Transverse colon (tissue), 4 donors: ENCODE results near the gene CTNNBL1.

Source experiments
- POLR2A ChIP-seq: fragments of 450-650 bp; IDR thresholded peaks from one replicate; pipeline ENCODE4 v1.6.1; 2016; ENCODE audit warnings: antibody characterized with exemption, mild to moderate bottlenecking, moderate library complexity
- POLR2AphosphoS5 ChIP-seq, 3 donors: sonication (generic); formaldehyde crosslinking; IDR thresholded peaks; one replicate each; pipeline ENCODE4 v1.6.1; 2016; ENCODE audit warnings: antibody characterized with exemption in 3 of 3
- TF ChIP-seq, protein P1 (sequence below), 5 experiments: fragments of 200-600 bp in 3 of 5; fragments of 450-650 bp in 2 of 5; sonication (generic) in 3 of 5; IDR thresholded peaks; 1 replicate in 2 of 5; 2 replicates in 3 of 5; pipeline ENCODE4 v1.5.1; 2016 to 2017; ENCODE audit warnings: antibody characterized with exemption in 5 of 5, inconsistent platforms in 3 of 5, mild to moderate bottlenecking in 2 of 5, moderate library complexity in 1 of 5

GRCh38 chr20:37676440-37676839 lies 17.4 kb upstream of the CTNNBL1 start:
- TF ChIP-seq, protein P1, sequence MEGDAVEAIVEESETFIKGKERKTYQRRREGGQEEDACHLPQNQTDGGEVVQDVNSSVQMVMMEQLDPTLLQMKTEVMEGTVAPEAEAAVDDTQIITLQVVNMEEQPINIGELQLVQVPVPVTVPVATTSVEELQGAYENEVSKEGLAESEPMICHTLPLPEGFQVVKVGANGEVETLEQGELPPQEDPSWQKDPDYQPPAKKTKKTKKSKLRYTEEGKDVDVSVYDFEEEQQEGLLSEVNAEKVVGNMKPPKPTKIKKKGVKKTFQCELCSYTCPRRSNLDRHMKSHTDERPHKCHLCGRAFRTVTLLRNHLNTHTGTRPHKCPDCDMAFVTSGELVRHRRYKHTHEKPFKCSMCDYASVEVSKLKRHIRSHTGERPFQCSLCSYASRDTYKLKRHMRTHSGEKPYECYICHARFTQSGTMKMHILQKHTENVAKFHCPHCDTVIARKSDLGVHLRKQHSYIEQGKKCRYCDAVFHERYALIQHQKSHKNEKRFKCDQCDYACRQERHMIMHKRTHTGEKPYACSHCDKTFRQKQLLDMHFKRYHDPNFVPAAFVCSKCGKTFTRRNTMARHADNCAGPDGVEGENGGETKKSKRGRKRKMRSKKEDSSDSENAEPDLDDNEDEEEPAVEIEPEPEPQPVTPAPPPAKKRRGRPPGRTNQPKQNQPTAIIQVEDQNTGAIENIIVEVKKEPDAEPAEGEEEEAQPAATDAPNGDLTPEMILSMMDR (IDR thresholded peaks at IDR 0.05), result no peak
- no peak for TF ChIP-seq POLR2A
- no peak for TF ChIP-seq POLR2AphosphoS5 (IDR thresholded peaks at IDR 0.05)
